Stimulated activated CD8-positive, alpha-beta memory T cell treated with anti-CD3 and anti-CD28 coated beads, Interleukin-12 subunit alpha, Interleukin-12 subunit beta, amount 100 ng/mL, for 1 hour (primary cell): ENCODE measurements around the gene HOATZ.

Experiments
- DNase-seq: peaks from one replicate; pipeline ENCODE4 v3.0.0-alpha.2; 2020; ENCODE audit warnings: low read depth

Gene HOATZ

GRCh38 chr11:111549196-111549868, 34.8 kb downstream of the HOATZ start:
- no peak for DNase-seq

- no peak for DNase-seq
Measured at GRCh38 chr11:111549869-111550203, 35.3 kb downstream of the HOATZ start.

GRCh38 chr11:111550258-111550657, 35.7 kb downstream of the HOATZ start:
- no peak for DNase-seq

GRCh38 chr11:111554532-111554931, 40.0 kb downstream of the HOATZ start:
- no peak for DNase-seq

GRCh38 chr11:111555255-111555654, 40.7 kb downstream of the HOATZ start:
- no peak for DNase-seq

- no peak for DNase-seq
Measured at GRCh38 chr11:111557425-111558111, 43.0 kb downstream of the HOATZ start.

GRCh38 chr11:111559800-111560464, 45.4 kb downstream of the HOATZ start:
- DNase-seq = no peak

- DNase-seq = no peak
Measured at GRCh38 chr11:111560800-111561199, 46.2 kb downstream of the HOATZ start.

GRCh38 chr11:111561306-111561705, 46.7 kb downstream of the HOATZ start:
- DNase-seq = no peak

GRCh38 chr11:111561791-111562325, 47.3 kb downstream of the HOATZ start:
- no peak for DNase-seq

GRCh38 chr11:111562692-111563389, 48.3 kb downstream of the HOATZ start:
- no peak for DNase-seq

- DNase-seq = peak; percentile 47
Measured at GRCh38 chr11:111565114-111565720, 50.6 kb downstream of the HOATZ start.

GRCh38 chr11:111566324-111566723, 51.7 kb downstream of the HOATZ start:
- DNase-seq = no peak

GRCh38 chr11:111569476-111569875, 54.9 kb downstream of the HOATZ start:
- DNase-seq = no peak

GRCh38 chr11:111570796-111571195, 56.2 kb downstream of the HOATZ start:
- no peak for DNase-seq

- DNase-seq = no peak
Measured at GRCh38 chr11:111571829-111572501, 57.4 kb downstream of the HOATZ start.

- DNase-seq = no peak
Measured at GRCh38 chr11:111572581-111572980, 58.0 kb downstream of the HOATZ start.

- DNase-seq = no peak
Measured at GRCh38 chr11:111573821-111574249, 59.3 kb downstream of the HOATZ start.

- no peak for DNase-seq
Measured at GRCh38 chr11:111574373-111575225, 60.0 kb downstream of the HOATZ start.

- no peak for DNase-seq
Measured at GRCh38 chr11:111575740-111576139, 61.2 kb downstream of the HOATZ start.
